DMS 273 (cell line): ENCODE results near the gene MAPK14.
A peak's percentile ranks its signal among the peaks of the same experiment; 100 is the strongest.

Experiments used
- DNase-seq: peaks from one replicate; lab custom pipeline; 2025; ENCODE audit not compliant: unreplicated experiment; lab: John Stamatoyannopoulos, UW

MAPK14 gene

DNA sequence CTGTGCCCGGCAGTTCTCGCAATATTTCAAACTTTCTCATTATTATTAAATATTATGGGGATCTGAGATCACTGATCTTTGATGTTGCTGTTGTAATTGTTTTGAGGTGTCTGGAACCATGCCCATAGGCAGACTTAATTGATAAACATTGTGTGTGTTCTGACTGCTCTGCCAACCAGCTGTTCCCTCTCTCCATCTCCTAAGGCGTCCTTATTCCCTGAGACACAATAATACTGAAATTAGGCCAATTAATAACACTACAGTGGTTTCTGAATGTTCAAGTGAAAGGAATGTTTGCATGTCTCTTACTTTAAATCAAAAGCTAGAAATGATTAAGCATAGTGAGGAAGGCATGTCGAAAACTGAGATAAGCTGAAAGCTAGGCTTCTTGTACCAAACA, 7.6 kb downstream of the MAPK14 start:
- peak; percentile 46 for DNase-seq

GRCh38 chr6:36038120-36038876, 10.7 kb downstream of the MAPK14 start:
- DNase-seq: no peak

DNA sequence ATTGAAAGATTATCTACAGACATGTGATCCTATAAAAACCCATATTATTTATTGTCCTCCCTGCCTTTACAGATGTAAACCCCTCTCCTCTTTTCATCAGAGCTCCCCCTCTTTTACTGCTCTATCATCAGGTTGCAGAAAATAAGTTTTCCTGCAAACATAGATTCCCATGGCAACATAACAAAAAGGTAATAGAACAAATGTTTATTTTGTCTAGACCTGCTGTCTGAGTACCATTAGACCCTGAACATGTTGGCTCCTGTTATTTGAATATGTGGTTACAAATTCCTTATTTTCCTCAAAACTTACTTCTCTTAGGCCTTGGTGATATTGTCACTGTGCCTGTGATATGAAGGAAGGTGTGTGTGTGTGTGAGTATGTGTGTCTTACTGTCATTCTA, 11.5 kb downstream of the MAPK14 start:
- no peak for DNase-seq

- DNase-seq: no peak
Observed at GRCh38 chr6:36040958-36041357, 13.3 kb downstream of the MAPK14 start.

- DNase-seq: no peak
Observed at GRCh38 chr6:36042618-36043260, 15.1 kb downstream of the MAPK14 start.

GRCh38 chr6:36049582-36049981, 22.0 kb downstream of the MAPK14 start:
- DNase-seq: no peak

- DNase-seq: no peak
Observed at GRCh38 chr6:36050305-36050704, 22.7 kb downstream of the MAPK14 start.

DNA sequence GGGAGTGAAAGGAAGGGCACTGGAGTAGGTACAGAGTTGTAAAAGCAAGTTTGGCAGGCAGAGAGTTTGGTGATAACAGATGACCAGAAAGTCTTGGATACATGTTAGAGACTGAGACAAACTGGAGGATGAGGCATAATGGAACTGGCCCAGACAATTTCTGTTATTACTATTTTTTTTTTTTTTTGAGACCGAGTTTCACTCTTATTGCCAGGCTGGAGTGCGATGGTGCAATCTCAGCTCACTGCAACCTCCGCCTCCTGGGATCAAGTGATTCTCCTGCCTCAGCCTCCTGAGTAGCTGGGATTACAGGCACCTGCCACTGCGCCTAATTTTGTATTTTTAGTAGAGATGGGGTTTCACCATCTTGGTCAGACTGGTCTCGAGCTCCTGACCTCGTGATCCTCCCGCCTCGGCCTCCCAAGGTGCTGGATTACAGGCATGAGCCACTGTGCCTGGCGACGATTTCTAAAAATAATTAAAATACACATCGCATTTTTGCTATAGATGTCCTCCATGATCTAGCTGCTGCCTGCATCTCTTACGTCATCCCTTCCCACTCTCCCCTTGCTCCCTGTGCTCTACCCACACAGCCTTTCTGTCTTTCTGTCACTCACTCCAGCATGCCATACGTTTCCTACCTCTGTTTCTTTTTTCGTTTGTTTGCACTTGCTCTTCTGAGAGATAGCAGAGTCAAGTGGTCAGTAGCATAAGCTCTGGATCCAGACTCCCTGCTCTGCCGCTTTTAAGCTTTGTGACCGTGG, 23.5 kb downstream of the MAPK14 start:
- no peak for DNase-seq

DNA sequence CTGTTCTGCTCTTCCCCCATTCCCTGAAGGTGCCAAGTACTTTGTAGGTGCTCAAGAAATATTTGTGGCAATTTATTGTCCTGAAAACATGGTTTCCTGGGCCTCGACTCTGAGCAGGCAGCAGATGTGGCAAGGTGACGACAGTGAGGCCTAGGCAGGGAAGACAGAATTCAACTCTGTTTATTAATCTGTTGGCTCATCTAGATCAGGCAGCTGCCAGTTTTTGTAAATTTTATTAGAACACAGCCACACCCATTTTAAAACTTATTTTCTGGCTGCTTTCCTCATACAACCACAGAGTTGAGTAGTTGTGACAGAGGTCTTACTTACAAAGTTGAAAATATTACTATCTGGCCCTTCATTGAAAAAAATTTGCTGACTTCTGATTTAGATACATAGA, 24.5 kb downstream of the MAPK14 start:
- peak; percentile 32 for DNase-seq

DNA sequence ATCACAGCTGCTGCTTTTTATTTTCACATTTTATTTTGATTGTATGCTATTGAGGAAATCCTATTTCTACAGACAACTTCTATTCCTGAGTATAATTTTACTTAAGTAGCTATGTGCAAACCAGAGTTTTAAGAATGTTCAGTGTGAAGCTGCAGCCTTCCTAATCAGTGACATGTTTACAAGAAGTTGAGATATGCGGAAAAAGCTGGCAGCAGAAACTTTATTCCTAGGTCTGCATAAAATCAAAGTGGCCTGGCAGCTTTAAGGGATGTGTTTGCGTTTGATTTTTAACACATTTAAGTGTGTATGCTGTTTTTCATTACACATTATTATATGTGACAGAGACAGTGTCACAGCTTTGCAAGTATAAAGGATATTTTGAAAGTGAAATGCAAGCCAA, 26.3 kb downstream of the MAPK14 start:
- no peak for DNase-seq

- DNase-seq: no peak
Observed at GRCh38 chr6:36054415-36054814, 26.8 kb downstream of the MAPK14 start.

- peak; percentile 22 for DNase-seq
Observed at GRCh38 chr6:36054956-36055355, 27.3 kb downstream of the MAPK14 start.

DNA sequence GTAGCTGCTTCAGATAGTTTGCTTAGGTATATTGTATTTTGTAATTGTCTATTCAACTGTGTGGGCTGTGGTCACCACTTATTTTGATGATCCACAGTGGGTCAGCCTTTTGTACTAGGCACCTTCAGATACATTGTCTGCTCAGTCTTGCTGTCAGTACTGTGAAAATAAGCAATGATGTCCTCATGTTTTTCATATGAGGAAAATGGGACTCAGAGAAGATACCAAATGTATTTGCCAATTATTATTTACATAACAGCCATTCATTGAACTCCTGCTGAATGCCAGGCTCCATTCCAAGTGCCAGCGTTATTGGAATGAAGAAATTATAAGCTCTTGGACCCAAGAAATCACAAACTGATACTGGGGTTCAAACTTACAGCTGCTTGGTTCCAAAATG, 28.6 kb downstream of the MAPK14 start:
- DNase-seq: no peak

GRCh38 chr6:36061236-36061635, 33.6 kb downstream of the MAPK14 start:
- DNase-seq: no peak

DNA sequence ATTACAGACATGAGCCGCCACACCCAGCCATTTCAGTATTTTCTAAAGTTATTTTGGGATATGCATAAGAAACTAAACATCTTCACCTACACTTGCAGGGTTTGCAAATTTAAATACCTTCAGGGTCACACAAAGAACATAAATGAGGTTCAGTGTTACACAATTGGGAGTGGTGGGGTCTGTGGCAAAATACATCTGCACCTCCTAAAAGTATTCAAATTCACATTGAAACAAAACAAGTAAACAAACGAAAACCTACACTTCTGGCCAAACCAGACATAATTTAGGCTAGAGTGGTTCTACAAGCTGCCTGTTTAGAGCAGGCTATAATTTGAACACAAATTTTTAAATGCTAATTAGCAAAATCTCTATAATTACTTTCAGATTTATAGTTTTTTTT, 34.6 kb downstream of the MAPK14 start:
- no peak for DNase-seq

GRCh38 chr6:36063318-36064060, 35.9 kb downstream of the MAPK14 start:
- DNase-seq: no peak

- no peak for DNase-seq
Observed at GRCh38 chr6:36064770-36065396, 37.3 kb downstream of the MAPK14 start.

GRCh38 chr6:36065916-36066315, 38.3 kb downstream of the MAPK14 start:
- no peak for DNase-seq

DNA sequence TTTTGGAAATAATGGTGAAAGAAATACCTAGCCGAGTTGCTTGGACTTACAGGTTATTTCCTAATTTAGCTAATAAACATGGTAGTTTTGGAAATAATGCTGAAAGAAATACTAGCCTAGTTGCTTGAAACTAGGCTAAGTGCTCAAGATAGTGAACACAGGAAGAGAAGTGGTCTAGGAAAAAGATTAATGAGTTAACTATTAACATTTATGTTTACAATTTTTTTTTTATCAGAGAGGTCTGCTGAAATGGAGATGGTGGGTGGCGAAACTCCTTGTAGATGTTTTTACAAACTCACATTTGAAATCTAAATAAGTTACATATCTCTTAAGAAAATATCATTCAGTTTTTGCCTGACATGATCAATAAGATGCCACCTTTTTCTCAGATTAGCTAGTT, 39.2 kb downstream of the MAPK14 start:
- no peak for DNase-seq

DNA sequence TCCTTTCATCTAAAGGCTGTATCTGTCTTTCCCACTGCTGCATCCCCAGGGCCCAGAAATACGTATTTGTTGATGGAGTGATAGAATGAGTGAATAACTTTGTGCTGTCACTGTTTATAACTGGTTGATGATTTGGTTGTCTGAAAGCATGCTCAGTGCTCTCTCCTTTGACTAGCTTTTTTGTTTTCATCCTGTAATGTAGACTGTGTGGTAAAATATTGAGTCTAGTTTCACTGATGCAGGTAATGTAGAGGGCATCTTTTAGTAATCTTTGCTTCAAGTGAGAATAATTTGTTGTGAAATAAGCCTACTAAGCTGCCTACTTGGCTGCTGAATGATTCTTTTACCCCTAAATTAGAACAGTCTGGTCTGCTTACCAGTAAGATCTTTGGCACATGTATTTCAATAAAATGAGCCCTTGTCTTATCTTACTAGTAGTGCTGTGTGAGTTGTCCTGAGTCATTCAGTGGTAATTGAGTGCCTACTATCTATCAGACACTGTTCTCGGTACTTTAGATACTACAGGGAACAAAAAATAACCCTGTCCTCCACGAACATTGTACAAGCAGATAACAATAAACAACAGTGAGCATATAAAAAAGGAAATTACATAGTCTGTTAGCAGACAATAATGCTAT, 39.9 kb downstream of the MAPK14 start:
- no peak for DNase-seq
